HCT116 (cell line): ENCODE results near the gene TRIL. TPM values are rescaled to one million over a fixed set of nuclear protein-coding genes. Genes with fewer than 3 reads are reported as not detected.

Source experiments
- ATAC-seq: fragments of 200-7000 bp; cut with Tn5 transposase; 2 replicates; pipeline ENCODE4 v1.9.1; 2020; ENCODE audit warnings: mild to moderate bottlenecking, moderate library complexity
- BruUV-seq: library from RNA; stranded (reverse); fragments of 400-500 nt; replicated peaks from 2 replicates; lab custom pipeline; 2021; lab: Mats Ljungman, UMichigan
- CTCF ChIA-PET: fragments of 300-600 bp; sonication (Branson Sonifier 250); formaldehyde crosslinking; loops from one replicate; lab custom pipeline; 2021; ENCODE audit warnings: antibody characterized with exemption; lab: Charles Lee
- POLR2A ChIA-PET: fragments of 300-600, 350-600 bp; sonication (Branson Sonifier 250); formaldehyde crosslinking; loops from one replicate; lab custom pipeline; 2021; ENCODE audit warnings: antibody characterized with exemption; lab: Charles Lee
- RAD21 ChIA-PET, 2 experiments: fragments of 300-600 bp; sonication (Branson Sonifier 250); formaldehyde crosslinking; loops; one replicate each; lab custom pipeline; 2023; ENCODE audit warnings: low total read pairs in 2 of 2; ENCODE audit not compliant: uncharacterized antibody in 2 of 2, unreplicated experiment in 2 of 2, low non-redundant PET in 1 of 2; lab: Charles Lee
- DNase-seq: peaks from one replicate; pipeline ENCODE4 v3.0.0-alpha.2; 2010; ENCODE audit warnings: low read depth, low spot score
- H2AFZ ChIP-seq: fragments of 200-600 bp; shearing (Covaris generic), sonication (generic); 2 replicates; pipeline ENCODE4 v1.6.1; 2017; ENCODE audit warnings: low read depth, mixed run types, mixed read lengths, antibody characterized with exemption, low read length; ENCODE audit not compliant: poor library complexity, severe bottlenecking
- H3K27ac ChIP-seq: 2 replicates; pipeline ENCODE4 v1.5.1; 2012; ENCODE audit warnings: low read depth, low read length
- H3K27me3 ChIP-seq: fragments of 200-600 bp; sonication (generic); 2 replicates; pipeline ENCODE4 v1.6.1; 2016; ENCODE audit warnings: mixed run types, low read length, mixed read lengths; ENCODE audit not compliant: insufficient read depth
- H3K36me3 ChIP-seq, 2 experiments: fragments of 200-500 bp in 1 of 2; fragments of 200-600 bp in 1 of 2; sonication (Bioruptor generic) in 1 of 2; sonication (generic) in 1 of 2; 2 replicates each; pipeline versions ENCODE4 v1.5.1 to v1.6.1; 2014 to 2016; ENCODE audit warnings: low read length in 2 of 2, inconsistent platforms in 1 of 2, mixed read lengths in 1 of 2, mixed run types in 1 of 2; ENCODE audit not compliant: insufficient read depth in 2 of 2, control insufficient read depth in 1 of 2
- H3K4me1 ChIP-seq, 2 experiments: fragments of 200-600 bp in 1 of 2; sonication (generic) in 1 of 2; 2 replicates each; pipeline versions ENCODE4 v1.5.1 to v1.6.1; 2012 to 2017; ENCODE audit warnings: low read length in 2 of 2, inconsistent platforms in 1 of 2, mild to moderate bottlenecking in 1 of 2, mixed read lengths in 1 of 2, mixed run types in 1 of 2, moderate library complexity in 1 of 2; ENCODE audit not compliant: insufficient read depth in 2 of 2, control insufficient read depth in 1 of 2
- H3K4me2 ChIP-seq: fragments of 200-600 bp; sonication (generic); 2 replicates; pipeline ENCODE4 v1.6.1; 2017; ENCODE audit warnings: mixed run types, low read length, mixed read lengths
- H3K4me3 ChIP-seq, 2 experiments: fragments of 200-600 bp in 1 of 2; sonication (generic) in 1 of 2; replicated peaks in 1 of 2; 2 replicates each; pipeline ENCODE4 v1.5.1; 2011 to 2016; ENCODE audit warnings: low read length in 2 of 2, control low read depth in 1 of 2, low read depth in 1 of 2, mild to moderate bottlenecking in 1 of 2, mixed read lengths in 1 of 2, mixed run types in 1 of 2
- H3K79me2 ChIP-seq: fragments of 200-600 bp; sonication (generic); 2 replicates; pipeline ENCODE4 v1.6.1; 2017; ENCODE audit warnings: mild to moderate bottlenecking, mixed run types, low read length, moderate library complexity, mixed read lengths; ENCODE audit not compliant: insufficient read depth
- H3K9ac ChIP-seq: fragments of 200-600 bp; sonication (generic); 2 replicates; pipeline ENCODE4 v1.6.1; 2016; ENCODE audit warnings: low read length, mixed read lengths
- H3K9me2 ChIP-seq: fragments of 200-600 bp; sonication (generic), shearing (Covaris generic); 2 replicates; pipeline ENCODE4 v1.6.1; 2017; ENCODE audit warnings: mixed run types, mild to moderate bottlenecking, moderate library complexity; ENCODE audit not compliant: insufficient read depth
- H3K9me3 ChIP-seq, 2 experiments: fragments of 200-500 bp in 1 of 2; fragments of 200-600 bp in 1 of 2; sonication (Bioruptor generic) in 1 of 2; sonication (generic) in 1 of 2; 2 replicates each; pipeline ENCODE4 v1.6.1; 2014 to 2017; ENCODE audit warnings: low read length in 2 of 2, mixed read lengths in 2 of 2, inconsistent platforms in 1 of 2, low read depth in 1 of 2, mild to moderate bottlenecking in 1 of 2, mixed run types in 1 of 2, moderate library complexity in 1 of 2; ENCODE audit not compliant: control insufficient read depth in 1 of 2, insufficient read depth in 1 of 2
- H4K20me1 ChIP-seq: fragments of 200-600 bp; sonication (generic), shearing (Covaris generic); 2 replicates; pipeline ENCODE4 v1.6.1; 2017; ENCODE audit warnings: mixed run types, mild to moderate bottlenecking, moderate library complexity; ENCODE audit not compliant: insufficient read depth
- CBX3 ChIP-seq: IDR thresholded peaks from 2 replicates; pipeline ENCODE4 v1.6.1; 2012; ENCODE audit warnings: low read depth
- CTCF ChIP-seq, 3 experiments: fragments of 200-600 bp in 1 of 3; sonication (generic) in 1 of 3; IDR thresholded peaks in 2 of 3; conservative IDR thresholded peaks in 1 of 3; 2 replicates each; pipeline ENCODE4 v1.5.1; 2012 to 2017; ENCODE audit warnings: low read depth in 2 of 3, low read length in 2 of 3, antibody characterized with exemption in 1 of 3, borderline replicate concordance in 1 of 3, control low read depth in 1 of 3, mild to moderate bottlenecking in 1 of 3, mixed read lengths in 1 of 3, mixed run types in 1 of 3, moderate library complexity in 1 of 3; ENCODE audit not compliant: insufficient read depth in 1 of 3
- EZH2 ChIP-seq: fragments of 200-600 bp; sonication (generic); IDR thresholded peaks from 2 replicates; pipeline ENCODE4 v1.6.1; 2017; ENCODE audit warnings: antibody characterized with exemption, mixed run types
- EZH2phosphoT487 ChIP-seq: fragments of 200-600 bp; IDR thresholded peaks from 2 replicates; pipeline ENCODE4 v1.6.1; 2018; ENCODE audit warnings: antibody characterized with exemption, borderline replicate concordance
- FOSL1 ChIP-seq: IDR thresholded peaks from 2 replicates; pipeline ENCODE4 v1.6.1; 2012; ENCODE audit warnings: low read depth
- JUND ChIP-seq: IDR thresholded peaks from 2 replicates; pipeline ENCODE4 v1.6.1; 2012
- MAX ChIP-seq: IDR thresholded peaks from 2 replicates; pipeline ENCODE4 v1.6.1; 2012
- POLR2A ChIP-seq: IDR thresholded peaks from 2 replicates; pipeline ENCODE4 v1.7.0; 2011; ENCODE audit warnings: borderline replicate concordance; ENCODE audit not compliant: insufficient read depth, insufficient read length; ENCODE audit errors: extremely low read depth
- REST ChIP-seq: IDR thresholded peaks from 2 replicates; pipeline ENCODE4 v1.6.1; 2012; ENCODE audit warnings: low read depth
- SIN3A ChIP-seq: IDR thresholded peaks from 2 replicates; pipeline ENCODE4 v1.6.1; 2012; ENCODE audit warnings: low read depth
- SRF ChIP-seq: IDR thresholded peaks from 2 replicates; pipeline ENCODE4 v1.6.1; 2012; ENCODE audit warnings: low read depth
- TCF7L2 ChIP-seq: IDR thresholded peaks from 2 replicates; pipeline ENCODE4 v1.7.0; 2011; ENCODE audit warnings: borderline replicate concordance, inconsistent platforms; ENCODE audit not compliant: insufficient read depth, insufficient read length; ENCODE audit errors: extremely low read depth
- YY1 ChIP-seq: IDR thresholded peaks from 2 replicates; pipeline ENCODE4 v1.6.1; 2011; ENCODE audit warnings: low read length, low read depth, moderate library complexity, mild to moderate bottlenecking; ENCODE audit not compliant: insufficient replicate concordance; ENCODE audit errors: extremely low read depth
- ZBTB33 ChIP-seq: IDR thresholded peaks from 2 replicates; pipeline ENCODE4 v1.6.1; 2011; ENCODE audit warnings: mild to moderate bottlenecking, low read length, moderate library complexity; ENCODE audit not compliant: insufficient replicate concordance; ENCODE audit errors: extremely low read depth
- intact Hi-C: fragments of 100-400 bp; cut with micrococcal nuclease; formaldehyde crosslinking; loops from 2 replicates; pipeline ENCODE4 v1.10.0; 2022
- total RNA-seq: library from RNA; stranded (reverse); gene quantifications from one replicate; pipeline ENCODE4 v1.2.1, GENCODE V29; 2021; ENCODE audit not compliant: unreplicated experiment

The TRIL gene
- total RNA-seq, 1 experiment from 2014 or later, result not detected

DNA sequence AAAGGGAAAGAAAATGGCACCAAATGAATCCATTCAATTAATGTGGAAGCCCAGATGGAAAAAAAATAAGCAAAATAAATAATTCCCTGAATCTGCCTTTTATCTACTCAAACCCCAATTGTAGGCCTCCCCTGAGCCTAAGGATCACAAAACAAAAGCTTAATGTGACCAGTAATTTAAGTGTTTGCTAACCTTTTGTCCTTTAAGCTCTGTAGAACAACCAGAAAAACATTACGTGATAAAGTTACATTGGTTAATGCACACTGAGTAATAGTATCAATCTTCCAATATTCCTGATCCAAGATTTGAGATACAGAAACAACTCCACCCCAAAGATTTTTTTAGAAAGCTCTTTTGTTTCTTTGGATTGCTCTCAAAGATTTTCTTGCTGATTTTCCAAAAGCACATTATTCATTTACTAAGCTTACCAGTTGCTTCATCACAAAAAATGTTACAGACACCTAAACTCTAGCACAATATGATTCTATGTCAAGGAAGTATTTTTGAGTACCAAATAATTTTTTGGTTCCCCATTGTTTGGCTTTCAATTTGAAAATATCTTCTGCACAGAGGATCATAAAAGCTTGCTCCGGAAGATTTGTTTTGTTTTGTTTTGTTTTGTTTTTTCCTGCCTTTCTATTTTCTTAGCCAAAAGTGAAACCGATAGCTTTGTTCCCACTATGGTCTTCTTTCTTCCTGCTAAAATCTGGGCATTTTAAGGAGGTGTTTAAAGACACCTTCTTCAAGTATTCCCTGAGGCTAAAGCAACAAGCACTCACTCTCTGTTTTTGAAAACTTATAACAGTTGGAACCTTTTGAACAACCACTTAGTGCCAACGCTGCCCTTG, 54.2 kb downstream of the TRIL start:
- H3K9me2 ChIP-seq, result no peaks in the 10 kb centered on the region
- no peaks in the 10 kb centered on the region for H3K9me3 ChIP-seq
- POLR2A ChIA-PET, result no interaction called here
- RAD21 ChIA-PET, result no interaction called here
- no peaks in the 10 kb centered on the region; the same call in 1 of the 2 replicates for H3K27me3 ChIP-seq
- no peak overlapping the region for H3K9ac ChIP-seq
- CTCF ChIA-PET, result no interaction called here
- no peak overlapping the region for H3K4me3 ChIP-seq
- no peak for ATAC-seq
- H2AFZ ChIP-seq, result no peak overlapping the region
- intact Hi-C loops, result no loop called here
- H3K36me3 ChIP-seq, result no peaks in the 10 kb centered on the region
- H3K4me1 ChIP-seq, result no peaks in the 10 kb centered on the region
- no peak for DNase-seq
- no peak overlapping the region for H3K4me2 ChIP-seq
- TF ChIP-seq TCF7L2 (no peak), CTCF (IDR thresholded peaks at IDR 0.05 in 2 of 3, conservative IDR thresholded peaks at IDR 0.05 in 1 of 3; ENCODE audit: borderline replicate concordance in 1 of 3, insufficient read depth in 1 of 3, low read depth in 2 of 3, low read length in 2 of 3) (no peak), YY1 (no peak), MAX (no peak), SIN3A (no peak), JUND (no peak), CBX3 (no peak), SRF (no peak), ZBTB33 (no peak), EZH2 (no peak), REST (no peak), POLR2A (no peak), EZH2phosphoT487 (no peak), FOSL1 (no peak)
- H3K79me2 ChIP-seq, result no peaks in the 10 kb centered on the region
- BruUV-seq, result no TSS peak
- H3K27ac ChIP-seq, result no peak overlapping the region
- no peaks in the 10 kb centered on the region for H4K20me1 ChIP-seq
